ENCODE results near the gene LSP1.

LSP1 gene

DNA sequence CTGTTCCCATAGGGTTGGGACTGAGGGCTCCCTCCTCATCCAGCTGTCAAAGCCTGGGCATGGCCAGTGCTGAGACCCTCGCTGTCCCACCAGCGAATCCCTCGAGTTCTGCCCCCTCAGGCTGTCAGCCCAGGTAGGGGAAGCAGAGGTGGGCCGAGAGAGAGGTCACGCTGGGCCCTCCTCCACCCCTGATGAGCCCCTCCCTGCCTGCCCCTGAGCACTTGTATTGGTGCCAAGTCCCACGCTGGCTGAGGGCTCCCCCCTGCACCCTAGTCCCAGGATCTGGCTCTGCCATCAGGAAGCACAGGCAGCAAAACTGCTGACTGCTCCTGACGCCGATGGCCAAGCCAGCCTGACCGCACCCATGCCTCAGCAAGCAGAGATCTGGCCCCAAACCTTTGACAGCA, 35.5 kb downstream of the LSP1 start:
- Histone ChIP-seq H3K9ac (ENCODE audit: low read length) (no peak overlapping the region), H3K4me1 (ENCODE audit: control insufficient read depth, low read depth, low read length) (no peaks in the 10 kb centered on the region), H2BK120ac (ENCODE audit: low read depth, low read length) (no peak overlapping the region), H3K27ac (ENCODE audit: low read depth, low read length) (no peak overlapping the region), H3K18ac (ENCODE audit: low read length) (no peak overlapping the region), H3K27me3 (ENCODE audit: insufficient read depth, low read length, poor library complexity) (no peaks in the 10 kb centered on the region), H2BK5ac (ENCODE audit: low read length) (no peak overlapping the region), H3K79me1 (ENCODE audit: low read length) (no peaks in the 10 kb centered on the region), H3K4me2 (ENCODE audit: low read length) (no peak overlapping the region), H3K23ac (ENCODE audit: low read length) (no peak overlapping the region), H3K4ac (ENCODE audit: low read depth, low read length) (no peak overlapping the region), H2BK15ac (replicated peaks; ENCODE audit: low read depth) (no peak overlapping the region), H4K8ac (ENCODE audit: low read depth, low read length) (no peak overlapping the region), H4K5ac (ENCODE audit: low read length) (no peak overlapping the region), H3K4me3 (ENCODE audit: low read length) (no peak overlapping the region), H3K79me2 (ENCODE audit: control insufficient read depth, insufficient read depth, low read length) (no peaks in the 10 kb centered on the region), H3K36me3 (ENCODE audit: control insufficient read depth, insufficient read depth, low read length) (no peaks in the 10 kb centered on the region), H3K56ac (ENCODE audit: low read length) (no peak overlapping the region), H2AK5ac (ENCODE audit: low read length) (no peak overlapping the region)
- WGBS (ENCODE audit: extremely low coverage, insufficient coverage, low lambda C conversion rate) = no CpG with 5 or more reads among the region's 9 CpGs
- no peak for DNase-seq

DNA sequence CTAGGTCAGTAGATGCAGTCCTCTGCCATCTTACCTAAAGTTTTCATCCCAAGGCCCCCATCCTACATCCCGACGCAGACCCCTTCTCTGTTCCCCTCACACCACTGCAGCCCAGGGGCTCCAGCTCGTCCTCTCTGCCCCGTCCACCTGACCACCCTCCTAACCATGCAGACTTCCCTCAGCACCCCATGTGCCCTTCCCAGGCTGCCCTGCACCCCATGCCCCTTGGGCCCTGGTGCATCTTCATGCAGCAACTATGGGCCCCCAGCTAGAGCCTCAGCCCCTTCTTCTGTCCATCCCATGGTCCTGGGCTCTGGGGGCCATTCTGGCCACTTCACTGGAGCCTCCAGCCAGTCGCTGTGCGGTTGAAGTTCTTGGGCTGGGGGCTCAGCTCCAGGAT, 35.9 kb downstream of the LSP1 start:
- no peak overlapping the region for H3K9ac ChIP-seq (ENCODE audit: low read length)
- H3K36me3 ChIP-seq (ENCODE audit: control insufficient read depth, insufficient read depth, low read length) = no peaks in the 10 kb centered on the region
- no peak overlapping the region for H3K4me3 ChIP-seq (ENCODE audit: low read length)
- no peak overlapping the region for H2AK5ac ChIP-seq (ENCODE audit: low read length)
- H3K79me2 ChIP-seq (ENCODE audit: control insufficient read depth, insufficient read depth, low read length) = no peaks in the 10 kb centered on the region
- no peaks in the 10 kb centered on the region for H3K27me3 ChIP-seq (ENCODE audit: insufficient read depth, low read length, poor library complexity)
- no peaks in the 10 kb centered on the region for H3K4me1 ChIP-seq (ENCODE audit: control insufficient read depth, low read depth, low read length)
- no peak overlapping the region for H3K18ac ChIP-seq (ENCODE audit: low read length)
- H3K56ac ChIP-seq (ENCODE audit: low read length) = no peak overlapping the region
- no peak overlapping the region for H3K4ac ChIP-seq (ENCODE audit: low read depth, low read length)
- no peak overlapping the region for H2BK120ac ChIP-seq (ENCODE audit: low read depth, low read length)
- no peak overlapping the region for H3K4me2 ChIP-seq (ENCODE audit: low read length)
- H2BK5ac ChIP-seq (ENCODE audit: low read length) = no peak overlapping the region
- no peak overlapping the region for H2BK15ac ChIP-seq (replicated peaks; ENCODE audit: low read depth)
- no peak overlapping the region for H3K27ac ChIP-seq (ENCODE audit: low read depth, low read length)
- no peaks in the 10 kb centered on the region for H3K79me1 ChIP-seq (ENCODE audit: low read length)
- no CpG with 5 or more reads among the region's 6 CpGs for WGBS (ENCODE audit: extremely low coverage, insufficient coverage, low lambda C conversion rate)
- H4K5ac ChIP-seq (ENCODE audit: low read length) = no peak overlapping the region
- H3K23ac ChIP-seq (ENCODE audit: low read length) = no peak overlapping the region
- DNase-seq = no peak
- no peak overlapping the region for H4K8ac ChIP-seq (ENCODE audit: low read depth, low read length)

DNA sequence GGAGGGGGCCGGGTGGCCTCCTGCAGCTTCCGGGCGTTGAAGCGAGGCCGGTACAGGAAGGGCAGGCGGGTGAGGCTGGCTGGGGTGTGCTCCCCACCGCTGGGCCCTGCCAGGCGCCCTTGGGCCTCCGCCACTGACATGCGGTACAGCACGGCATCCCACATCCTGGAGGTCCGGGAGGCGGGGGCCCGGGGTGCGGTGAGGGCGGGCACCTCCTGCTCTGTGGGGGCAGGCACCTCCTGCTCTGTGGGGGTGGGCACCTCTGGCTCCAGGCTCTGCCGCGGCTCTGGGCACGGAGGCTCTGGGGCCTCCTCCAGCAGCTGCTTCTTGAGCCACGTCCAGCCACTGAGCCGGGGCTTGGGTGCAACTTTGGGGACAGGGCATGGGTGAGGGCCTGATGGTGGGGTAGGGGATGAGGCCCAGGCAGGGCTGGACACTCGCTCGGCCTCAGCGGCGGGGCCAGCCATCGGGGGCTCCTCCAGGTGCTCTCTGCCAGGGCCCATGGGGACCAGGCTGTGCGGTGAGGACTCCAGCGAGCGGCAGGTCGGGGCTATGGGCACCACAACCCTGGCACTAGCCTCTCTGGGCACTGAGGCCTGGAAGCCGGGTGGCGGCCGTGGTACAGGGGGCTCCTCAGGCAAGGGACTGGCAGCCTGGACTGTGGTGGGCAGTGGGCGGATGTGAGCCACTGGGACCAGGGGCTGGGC, 36.5 kb downstream of the LSP1 start:
- H3K79me1 ChIP-seq (ENCODE audit: low read length) = no peaks in the 10 kb centered on the region
- WGBS (ENCODE audit: extremely low coverage, insufficient coverage, low lambda C conversion rate) = no CpG with 5 or more reads among the region's 34 CpGs
- no peak overlapping the region for H3K9ac ChIP-seq (ENCODE audit: low read length)
- H4K8ac ChIP-seq (ENCODE audit: low read depth, low read length) = no peak overlapping the region
- H3K4me1 ChIP-seq (ENCODE audit: control insufficient read depth, low read depth, low read length) = no peaks in the 10 kb centered on the region
- H3K4ac ChIP-seq (ENCODE audit: low read depth, low read length) = no peak overlapping the region
- no peak for DNase-seq
- H2AK5ac ChIP-seq (ENCODE audit: low read length) = no peak overlapping the region
- no peak overlapping the region for H3K56ac ChIP-seq (ENCODE audit: low read length)
- H2BK5ac ChIP-seq (ENCODE audit: low read length) = no peak overlapping the region
- H3K23ac ChIP-seq (ENCODE audit: low read length) = no peak overlapping the region
- no peak overlapping the region for H3K27ac ChIP-seq (ENCODE audit: low read depth, low read length)
- no peak overlapping the region for H3K18ac ChIP-seq (ENCODE audit: low read length)
- H2BK120ac ChIP-seq (ENCODE audit: low read depth, low read length) = no peak overlapping the region
- no peak overlapping the region for H3K4me2 ChIP-seq (ENCODE audit: low read length)
- H3K79me2 ChIP-seq (ENCODE audit: control insufficient read depth, insufficient read depth, low read length) = no peaks in the 10 kb centered on the region
- no peak overlapping the region for H2BK15ac ChIP-seq (replicated peaks; ENCODE audit: low read depth)
- H3K36me3 ChIP-seq (ENCODE audit: control insufficient read depth, insufficient read depth, low read length) = no peaks in the 10 kb centered on the region
- H3K27me3 ChIP-seq (ENCODE audit: insufficient read depth, low read length, poor library complexity) = no peaks in the 10 kb centered on the region
- H3K4me3 ChIP-seq (ENCODE audit: low read length) = no peak overlapping the region
- H4K5ac ChIP-seq (ENCODE audit: low read length) = no peak overlapping the region

DNA sequence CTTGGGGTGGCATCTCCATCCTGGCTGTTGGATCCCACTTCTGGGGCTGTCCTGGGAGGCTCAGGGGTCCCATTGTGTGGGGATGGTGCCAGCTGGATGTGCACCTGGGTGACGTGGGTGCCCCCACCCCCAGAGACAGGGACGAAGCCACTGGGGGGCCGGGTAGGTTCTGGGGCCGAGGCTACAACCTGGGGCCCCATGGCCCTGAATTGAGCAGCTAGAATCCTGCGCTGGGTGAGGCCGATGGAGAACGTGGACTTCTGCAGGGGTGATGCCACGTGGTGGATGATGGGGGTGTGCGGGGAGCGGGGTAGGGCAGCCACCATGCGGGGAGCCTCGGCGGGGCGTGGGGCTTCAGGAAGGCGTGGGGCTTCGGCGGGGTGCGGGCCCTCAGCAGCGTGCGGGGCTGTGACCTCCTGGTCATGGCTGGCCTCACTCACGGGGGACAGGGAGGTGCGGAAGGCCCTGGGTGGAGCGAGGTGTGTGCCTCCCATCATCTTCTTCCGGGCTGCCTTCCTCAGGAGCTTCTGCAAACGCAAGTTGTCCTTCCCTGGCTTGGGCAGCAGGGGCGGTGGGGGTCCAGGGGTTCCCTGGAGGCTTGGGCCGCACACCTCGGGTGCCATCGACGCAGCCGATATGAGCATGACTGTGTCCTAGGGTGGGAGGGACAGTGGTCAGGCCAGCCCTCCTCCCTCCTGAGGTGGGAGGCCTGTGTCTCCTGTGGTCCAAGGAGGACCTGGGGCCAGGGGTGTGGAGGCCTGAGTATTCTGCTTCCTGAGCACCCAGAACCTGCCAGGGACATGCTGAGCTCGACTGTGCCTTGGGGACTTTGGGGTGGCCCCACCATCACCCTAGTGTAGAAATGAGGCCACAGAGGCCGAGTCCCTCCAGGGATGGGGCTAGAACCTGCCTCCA, 37.3 kb downstream of the LSP1 start:
- Histone ChIP-seq H3K27ac (ENCODE audit: low read depth, low read length) (no peak overlapping the region), H3K27me3 (ENCODE audit: insufficient read depth, low read length, poor library complexity) (no peaks in the 10 kb centered on the region), H3K4me2 (ENCODE audit: low read length) (no peak overlapping the region), H2BK120ac (ENCODE audit: low read depth, low read length) (no peak overlapping the region), H3K9ac (ENCODE audit: low read length) (no peak overlapping the region), H4K8ac (ENCODE audit: low read depth, low read length) (no peak overlapping the region), H2BK15ac (replicated peaks; ENCODE audit: low read depth) (no peak overlapping the region), H2BK5ac (ENCODE audit: low read length) (no peak overlapping the region), H3K4me3 (ENCODE audit: low read length) (no peak overlapping the region), H2AK5ac (ENCODE audit: low read length) (no peak overlapping the region), H3K4ac (ENCODE audit: low read depth, low read length) (no peak overlapping the region), H3K36me3 (ENCODE audit: control insufficient read depth, insufficient read depth, low read length) (no peaks in the 10 kb centered on the region), H3K79me1 (ENCODE audit: low read length) (no peaks in the 10 kb centered on the region), H3K4me1 (ENCODE audit: control insufficient read depth, low read depth, low read length) (no peaks in the 10 kb centered on the region), H4K5ac (ENCODE audit: low read length) (no peak overlapping the region), H3K56ac (ENCODE audit: low read length) (no peak overlapping the region), H3K79me2 (ENCODE audit: control insufficient read depth, insufficient read depth, low read length) (no peaks in the 10 kb centered on the region), H3K23ac (ENCODE audit: low read length) (no peak overlapping the region), H3K18ac (ENCODE audit: low read length) (no peak overlapping the region)
- no CpG with 5 or more reads among the region's 33 CpGs for WGBS (ENCODE audit: extremely low coverage, insufficient coverage, low lambda C conversion rate)
- no peak for DNase-seq

DNA sequence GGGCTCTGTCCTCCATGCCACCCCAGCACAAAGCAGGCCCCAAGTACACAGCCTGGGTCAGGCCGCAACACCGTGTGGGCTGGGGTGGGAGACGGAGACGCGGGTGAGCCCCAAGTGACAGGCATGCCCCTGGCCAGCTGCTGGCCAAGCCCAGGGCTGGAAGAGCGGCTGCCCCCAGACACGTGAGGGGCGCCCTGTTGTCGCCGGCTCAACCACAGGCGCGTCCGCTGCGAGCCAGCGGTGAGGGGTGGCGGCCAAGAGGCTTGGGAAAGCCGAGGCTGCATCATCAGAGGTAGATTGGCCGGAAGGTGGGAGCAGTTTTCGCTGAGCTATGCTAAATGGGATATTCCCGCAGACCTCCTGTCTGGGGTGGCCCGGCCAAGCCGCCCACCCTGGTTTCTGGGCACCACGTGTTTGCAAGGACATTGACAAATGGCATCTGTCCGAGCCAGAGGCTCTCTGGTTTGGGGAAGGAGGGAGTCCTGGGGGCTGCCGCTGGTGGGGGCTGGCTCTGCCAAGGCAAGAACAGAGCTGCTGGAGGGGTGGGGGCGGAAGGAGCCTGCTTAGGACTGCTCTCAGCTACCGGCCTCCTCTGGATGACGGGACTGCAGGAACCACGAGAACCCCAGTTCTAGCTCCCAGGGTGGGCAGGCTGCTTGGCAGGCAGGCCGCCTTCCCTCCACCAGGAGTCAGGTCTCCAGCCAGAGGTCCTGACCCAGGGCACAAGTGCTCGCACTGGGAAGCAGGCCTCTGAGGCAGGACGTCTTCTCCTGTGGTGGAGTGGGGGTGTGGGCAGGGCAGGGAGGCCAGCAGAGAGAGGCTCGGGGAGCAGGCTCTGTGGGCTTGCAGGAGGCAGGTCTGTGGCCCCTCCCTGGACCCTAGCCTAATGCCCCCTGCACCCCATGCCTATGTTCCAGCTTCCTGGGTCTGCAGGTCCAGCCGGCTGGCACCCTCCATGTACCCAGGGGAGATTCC, 38.3 kb downstream of the LSP1 start:
- DNase-seq = no peak
- no peaks in the 10 kb centered on the region for H3K27me3 ChIP-seq (ENCODE audit: insufficient read depth, low read length, poor library complexity)
- no peaks in the 10 kb centered on the region for H3K79me2 ChIP-seq (ENCODE audit: control insufficient read depth, insufficient read depth, low read length)
- H4K8ac ChIP-seq (ENCODE audit: low read depth, low read length) = no peak overlapping the region
- no peak overlapping the region for H3K56ac ChIP-seq (ENCODE audit: low read length)
- no peak overlapping the region for H4K5ac ChIP-seq (ENCODE audit: low read length)
- no peak overlapping the region for H3K4me2 ChIP-seq (ENCODE audit: low read length)
- H3K4ac ChIP-seq (ENCODE audit: low read depth, low read length) = no peak overlapping the region
- WGBS (ENCODE audit: extremely low coverage, insufficient coverage, low lambda C conversion rate) = no CpG with 5 or more reads among the region's 34 CpGs
- no peak overlapping the region for H2BK120ac ChIP-seq (ENCODE audit: low read depth, low read length)
- H3K79me1 ChIP-seq (ENCODE audit: low read length) = no peaks in the 10 kb centered on the region
- no peak overlapping the region for H3K4me3 ChIP-seq (ENCODE audit: low read length)
- no peak overlapping the region for H3K23ac ChIP-seq (ENCODE audit: low read length)
- H3K9ac ChIP-seq (ENCODE audit: low read length) = no peak overlapping the region
- H3K36me3 ChIP-seq (ENCODE audit: control insufficient read depth, insufficient read depth, low read length) = no peaks in the 10 kb centered on the region
- no peaks in the 10 kb centered on the region for H3K4me1 ChIP-seq (ENCODE audit: control insufficient read depth, low read depth, low read length)
- H2AK5ac ChIP-seq (ENCODE audit: low read length) = no peak overlapping the region
- no peak overlapping the region for H3K27ac ChIP-seq (ENCODE audit: low read depth, low read length)
- no peak overlapping the region for H2BK5ac ChIP-seq (ENCODE audit: low read length)
- H2BK15ac ChIP-seq (replicated peaks; ENCODE audit: low read depth) = no peak overlapping the region
- H3K18ac ChIP-seq (ENCODE audit: low read length) = no peak overlapping the region

Data from mesendoderm (in vitro differentiated cells).